HFFc6 (cell line): ENCODE measurements around the gene ALAS1. TPM values are rescaled to one million over a fixed set of nuclear protein-coding genes. Genes with fewer than 3 reads are reported as not detected.
A peak's percentile ranks its signal among the peaks of the same experiment; 100 is the strongest.

Experiments
- DNase-seq: peaks from one replicate; pipeline ENCODE4 v3.0.0-alpha.2; 2018
- H3K27ac Mint-ChIP-seq: 2 replicates; pipeline ENCODE4 v1.8.0; 2020; ENCODE audit warnings: mild to moderate bottlenecking, mixed read lengths
- H3K27me3 Mint-ChIP-seq: 2 replicates; pipeline ENCODE4 v1.8.0; 2021; ENCODE audit warnings: mild to moderate bottlenecking, moderate library complexity, mixed read lengths; ENCODE audit not compliant: insufficient read depth
- H3K36me3 Mint-ChIP-seq: 2 replicates; pipeline ENCODE4 v1.8.0; 2021; ENCODE audit warnings: low read depth, mixed read lengths
- H3K4me1 Mint-ChIP-seq: 2 replicates; pipeline ENCODE4 v1.8.0; 2020; ENCODE audit warnings: low read depth, mixed read lengths
- H3K4me3 Mint-ChIP-seq: 2 replicates; pipeline ENCODE4 v1.8.0; 2020; ENCODE audit warnings: mild to moderate bottlenecking, moderate library complexity, mixed read lengths
- H3K9me3 Mint-ChIP-seq: 2 replicates; pipeline ENCODE4 v1.8.0; 2020; ENCODE audit warnings: mild to moderate bottlenecking, mixed read lengths
- total RNA-seq, 6 experiments: library from RNA; stranded (reverse); fragmentation: NEBNext Ultra II Directional; extraction: Animal tissue kit (Norgen Biotek cat#: 25700); gene quantifications; 2 replicates in 1 of 6; 3 replicates in 5 of 6; pipeline ENCODE4 v1.2.3, GENCODE V29; 2021
- TF ChIP-seq, protein P1 (sequence below): fragments of 200-600 bp; sonication (generic); IDR thresholded peaks from 2 replicates; pipeline ENCODE4 v1.5.0; 2021; ENCODE audit warnings: antibody characterized with exemption, mild to moderate bottlenecking

Gene ALAS1
- total RNA-seq, 6 experiments from 2014 or later, result 31.5 to 39.1 (median 35.1) TPM

DNA sequence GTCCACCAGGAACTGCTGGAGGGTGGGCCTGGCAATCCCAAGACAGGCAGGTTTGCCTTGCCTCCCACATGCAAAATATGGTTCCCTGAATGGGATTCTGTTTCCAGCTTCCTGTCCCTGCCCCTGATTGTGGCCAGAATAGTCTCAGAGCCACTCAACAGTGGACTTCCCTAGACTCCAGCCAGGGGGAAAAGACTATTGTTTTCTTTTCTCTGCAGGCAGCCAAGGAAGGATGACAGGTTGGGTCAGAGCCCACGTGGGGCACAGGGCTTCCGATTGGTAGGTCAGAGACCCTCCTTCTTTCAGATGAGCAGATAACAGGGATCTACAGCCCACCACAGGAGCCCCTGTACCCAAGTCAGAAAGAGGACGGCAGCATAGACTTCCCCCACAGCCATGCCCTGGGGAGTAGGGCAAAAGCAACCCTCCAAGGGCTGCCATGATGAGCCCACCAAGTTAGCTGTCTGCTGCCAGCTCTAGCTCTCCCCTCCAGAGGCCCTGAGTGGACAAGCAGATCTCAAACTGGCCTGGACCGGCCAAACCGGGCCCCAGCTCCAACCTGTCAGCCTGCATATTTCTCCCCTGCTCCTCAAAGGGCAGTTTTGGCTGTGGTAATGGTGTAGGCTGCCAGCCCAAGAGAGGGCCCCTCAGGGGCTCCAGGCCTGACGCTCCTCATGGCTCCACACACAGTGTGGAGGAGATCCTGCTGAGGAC, 21.1 kb downstream of the ALAS1 start:
- Mint-ChIP-seq H3K9me3 (no peaks in the 10 kb centered on the region), H3K4me1 (peaks cover 15% of the 10 kb centered on the region), H3K36me3 (peaks cover 15% of the 10 kb centered on the region), H3K27me3 (peaks cover 2% of the 10 kb centered on the region), H3K27ac (no peak overlapping the region), H3K4me3 (no peak overlapping the region)
- DNase-seq, result no peak
- TF ChIP-seq, protein P1, sequence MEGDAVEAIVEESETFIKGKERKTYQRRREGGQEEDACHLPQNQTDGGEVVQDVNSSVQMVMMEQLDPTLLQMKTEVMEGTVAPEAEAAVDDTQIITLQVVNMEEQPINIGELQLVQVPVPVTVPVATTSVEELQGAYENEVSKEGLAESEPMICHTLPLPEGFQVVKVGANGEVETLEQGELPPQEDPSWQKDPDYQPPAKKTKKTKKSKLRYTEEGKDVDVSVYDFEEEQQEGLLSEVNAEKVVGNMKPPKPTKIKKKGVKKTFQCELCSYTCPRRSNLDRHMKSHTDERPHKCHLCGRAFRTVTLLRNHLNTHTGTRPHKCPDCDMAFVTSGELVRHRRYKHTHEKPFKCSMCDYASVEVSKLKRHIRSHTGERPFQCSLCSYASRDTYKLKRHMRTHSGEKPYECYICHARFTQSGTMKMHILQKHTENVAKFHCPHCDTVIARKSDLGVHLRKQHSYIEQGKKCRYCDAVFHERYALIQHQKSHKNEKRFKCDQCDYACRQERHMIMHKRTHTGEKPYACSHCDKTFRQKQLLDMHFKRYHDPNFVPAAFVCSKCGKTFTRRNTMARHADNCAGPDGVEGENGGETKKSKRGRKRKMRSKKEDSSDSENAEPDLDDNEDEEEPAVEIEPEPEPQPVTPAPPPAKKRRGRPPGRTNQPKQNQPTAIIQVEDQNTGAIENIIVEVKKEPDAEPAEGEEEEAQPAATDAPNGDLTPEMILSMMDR, result no peak

DNA sequence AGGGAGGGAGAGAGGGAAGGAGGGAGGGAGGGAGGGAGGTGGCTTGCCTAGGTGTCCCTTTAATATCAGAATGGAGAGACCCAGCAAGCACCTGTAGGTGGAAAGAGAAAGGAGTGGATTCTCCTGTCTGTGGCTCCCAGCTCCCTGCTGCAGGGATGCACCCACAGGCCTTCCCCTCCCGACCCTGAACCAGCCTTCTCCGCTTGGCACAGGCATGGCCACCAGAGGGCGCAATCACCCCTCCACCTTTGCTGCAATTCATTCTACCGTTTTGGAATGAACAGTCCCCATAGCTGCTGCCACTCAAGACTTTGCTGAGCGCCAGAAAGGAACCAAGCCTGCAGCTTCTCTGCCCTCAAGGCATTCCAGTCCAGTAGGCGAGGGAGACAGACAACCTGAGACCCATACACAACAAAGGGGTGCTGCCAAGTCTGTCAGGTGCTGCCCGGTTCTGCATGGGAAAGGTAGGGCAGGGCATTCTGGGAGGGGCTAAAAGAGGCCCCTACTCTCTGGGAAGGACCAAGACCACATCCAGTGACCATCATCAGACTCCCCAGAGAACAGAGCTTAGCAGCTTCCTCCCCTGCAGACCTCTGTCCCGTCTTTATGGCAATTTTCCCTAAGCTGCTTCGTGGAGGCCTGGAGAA, 22.5 kb downstream of the ALAS1 start:
- peaks cover 15% of the 10 kb centered on the region for H3K4me1 Mint-ChIP-seq
- no peak overlapping the region for H3K4me3 Mint-ChIP-seq
- H3K9me3 Mint-ChIP-seq, result no peaks in the 10 kb centered on the region
- DNase-seq, result peak; percentile 63
- no peak overlapping the region for H3K27ac Mint-ChIP-seq
- TF ChIP-seq, protein P1, result peak; percentile 95
- peaks cover under 1% of the 10 kb centered on the region for H3K27me3 Mint-ChIP-seq
- H3K36me3 Mint-ChIP-seq, result peaks cover 3% of the 10 kb centered on the region

DNA sequence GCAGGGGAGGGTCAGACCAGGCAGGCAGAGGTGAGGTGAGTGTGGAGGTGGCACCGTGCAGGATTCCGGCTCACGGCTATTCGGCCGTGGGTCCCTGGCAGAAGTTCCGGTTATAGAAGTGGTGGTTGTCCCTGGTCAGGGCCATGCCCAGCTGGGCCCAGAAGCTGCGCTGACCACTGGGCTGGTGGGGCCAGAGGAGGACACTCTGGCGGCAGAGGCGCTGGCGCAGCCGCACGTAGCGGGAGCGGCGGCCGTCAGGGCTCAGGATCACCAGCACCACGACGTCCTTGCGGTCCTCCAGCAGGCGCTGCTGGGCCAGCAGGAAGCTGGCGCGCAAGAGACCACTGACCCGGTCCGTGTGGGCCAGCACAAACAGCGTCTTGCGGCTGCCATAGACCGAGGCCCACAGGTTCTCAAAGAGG, 23.2 kb downstream of the ALAS1 start:
- no peak for DNase-seq
- H3K27ac Mint-ChIP-seq, result no peak overlapping the region
- TF ChIP-seq, protein P1, result no peak
- H3K4me3 Mint-ChIP-seq, result no peak overlapping the region
- no peaks in the 10 kb centered on the region for H3K36me3 Mint-ChIP-seq
- H3K9me3 Mint-ChIP-seq, result no peaks in the 10 kb centered on the region
- H3K4me1 Mint-ChIP-seq, result peaks cover 15% of the 10 kb centered on the region
- H3K27me3 Mint-ChIP-seq, result peaks cover 3% of the 10 kb centered on the region

DNA sequence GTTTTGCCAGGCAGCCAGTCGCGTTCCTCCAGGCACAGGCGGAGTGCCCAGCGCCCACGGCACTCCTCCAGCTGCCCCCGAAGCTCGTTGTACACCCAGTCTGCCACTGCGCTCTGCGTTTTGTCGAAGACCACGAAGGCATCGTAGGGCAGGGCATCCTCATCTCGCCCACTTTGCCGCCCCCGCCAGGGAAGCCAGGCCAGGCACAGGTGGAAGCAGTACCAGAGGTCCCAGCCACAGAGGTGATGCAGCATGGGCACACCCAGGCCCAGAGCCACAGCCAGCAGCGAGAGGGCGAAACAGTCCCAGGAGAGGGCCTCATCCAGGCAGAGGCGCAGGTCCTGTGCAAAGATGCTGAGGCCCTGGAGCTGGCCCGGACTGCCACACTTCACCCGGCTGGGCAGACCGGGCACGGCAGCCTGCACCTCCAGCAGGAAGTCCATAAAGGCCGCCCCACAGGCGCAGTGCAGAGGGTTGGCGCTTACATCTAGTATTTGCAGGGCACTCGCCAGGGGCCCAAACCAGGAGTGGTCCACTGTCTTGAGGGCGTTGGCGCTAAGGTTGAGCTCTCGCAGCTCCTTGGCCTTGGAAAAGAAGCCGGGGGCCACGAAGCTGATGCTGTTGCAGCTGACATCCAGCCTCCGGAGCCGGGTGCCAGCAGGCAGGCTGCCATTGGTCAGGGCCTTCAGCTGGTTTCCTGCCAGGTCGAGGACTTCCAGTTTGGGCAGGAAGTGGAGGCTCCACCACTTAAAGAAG, 23.8 kb downstream of the ALAS1 start:
- no peaks in the 10 kb centered on the region for H3K9me3 Mint-ChIP-seq
- TF ChIP-seq, protein P1, result no peak
- peaks cover 10% of the 10 kb centered on the region for H3K4me1 Mint-ChIP-seq
- no peaks in the 10 kb centered on the region for H3K36me3 Mint-ChIP-seq
- no peak for DNase-seq
- H3K27ac Mint-ChIP-seq, result no peak overlapping the region
- peaks cover 4% of the 10 kb centered on the region for H3K27me3 Mint-ChIP-seq
- no peak overlapping the region for H3K4me3 Mint-ChIP-seq

DNA sequence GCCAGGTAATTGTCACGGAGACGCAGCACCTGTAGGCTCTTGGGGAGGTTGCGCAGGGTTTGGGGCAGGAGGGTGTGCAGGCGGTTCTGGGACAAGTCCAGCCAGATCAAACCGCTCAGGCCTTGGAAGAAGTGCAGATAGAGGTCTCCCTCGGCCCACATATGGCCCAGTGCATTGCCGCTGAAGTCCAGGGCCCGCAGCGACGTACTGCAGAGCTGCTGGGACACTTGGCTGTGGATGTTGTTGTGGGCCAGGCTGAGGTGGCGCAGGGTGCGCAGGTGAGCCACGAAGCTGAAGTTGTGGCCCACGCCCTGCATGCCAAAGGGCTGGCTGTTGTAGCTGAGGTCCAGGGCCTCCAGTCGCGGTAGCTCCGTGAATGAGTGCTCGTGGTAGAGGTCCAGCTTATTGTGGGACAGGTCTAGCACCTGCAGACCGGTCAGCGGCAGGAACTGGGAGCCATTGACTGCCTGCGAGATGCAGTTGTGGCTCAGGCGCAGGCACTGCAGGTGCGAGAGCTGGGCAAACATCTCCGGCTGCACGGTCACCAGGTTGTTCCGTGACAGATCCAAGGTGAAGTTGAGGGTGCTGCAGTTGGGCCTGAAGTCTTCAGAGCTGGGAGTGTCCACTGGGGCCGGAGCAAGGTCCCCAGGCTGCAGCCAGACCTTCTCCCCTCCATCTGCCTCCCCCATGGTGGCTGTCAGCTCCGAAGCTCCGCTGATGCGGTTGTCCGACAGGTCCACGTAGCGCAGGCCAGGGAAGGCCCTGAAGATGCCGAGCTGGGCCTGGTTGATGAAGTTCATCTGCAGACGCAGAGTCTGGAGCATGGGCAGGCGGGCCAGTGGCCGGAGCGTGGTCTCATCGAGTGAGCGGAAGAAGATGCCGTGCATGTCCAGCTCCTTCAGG, 24.6 kb downstream of the ALAS1 start:
- Mint-ChIP-seq H3K36me3 (no peaks in the 10 kb centered on the region), H3K9me3 (no peaks in the 10 kb centered on the region), H3K4me3 (no peak overlapping the region), H3K27me3 (peaks cover 4% of the 10 kb centered on the region), H3K4me1 (peaks cover 2% of the 10 kb centered on the region; the same call in 1 of the 2 replicates), H3K27ac (no peak overlapping the region)
- no peak for DNase-seq
- TF ChIP-seq, protein P1, result no peak
